Stimulated activated naive CD4-positive, alpha-beta T cell treated with Interleukin-2 at 50 U/mL for 16 hours (primary cell): ENCODE data around the gene FGD2.
"Not testable (repeated sequence)": the region's sequence is repeated elsewhere in the genome, so short reads cannot be mapped to it uniquely, and the experiment has no call there.

ENCODE experiments used
- DNase-seq: peaks from one replicate; lab custom pipeline; 2025; lab: John Stamatoyannopoulos, UW

Gene FGD2

GRCh38 chr6:37058984-37059343 lies 53.5 kb downstream of the FGD2 start:
- DNase-seq, result not testable (repeated sequence)

GRCh38 chr6:37059344-37060194 lies 54.1 kb downstream of the FGD2 start:
- DNase-seq, result no peak

GRCh38 chr6:37060195-37060559 lies 54.7 kb downstream of the FGD2 start:
- DNase-seq, result no peak

GRCh38 chr6:37061157-37061804 lies 55.8 kb downstream of the FGD2 start:
- DNase-seq, result no peak

GRCh38 chr6:37062424-37062823 lies 57.0 kb downstream of the FGD2 start:
- DNase-seq, result no peak

GRCh38 chr6:37068356-37069270 lies 63.2 kb downstream of the FGD2 start:
- DNase-seq, result no peak

GRCh38 chr6:37069639-37070038 lies 64.2 kb downstream of the FGD2 start:
- DNase-seq, result no peak

GRCh38 chr6:37072526-37072925 lies 67.1 kb downstream of the FGD2 start:
- no peak for DNase-seq

- DNase-seq, result no peak
Observed at GRCh38 chr6:37074053-37074827, 68.8 kb downstream of the FGD2 start.

- DNase-seq, result no peak
Observed at GRCh38 chr6:37077191-37077904, 71.9 kb downstream of the FGD2 start.

GRCh38 chr6:37077905-37078296 lies 72.4 kb downstream of the FGD2 start:
- DNase-seq, result no peak
